GM12878 (cell line): ENCODE results near the gene STARD3. TPM values are rescaled to one million over a fixed set of nuclear protein-coding genes. Genes with fewer than 3 reads are reported as not detected.

ENCODE experiments used
- BCL11A ChIP-seq: IDR thresholded peaks from 2 replicates; pipeline ENCODE4 v1.6.1; 2011; ENCODE audit warnings: low read depth, low read length
- CREM ChIP-seq: IDR thresholded peaks from 2 replicates; pipeline ENCODE4 v1.6.1; 2014; ENCODE audit warnings: antibody characterized with exemption, low read depth
- FOXM1 ChIP-seq: IDR thresholded peaks from 2 replicates; pipeline ENCODE4 v1.6.1; 2012; ENCODE audit warnings: low read depth, mild to moderate bottlenecking, inconsistent platforms, low read length, moderate library complexity
- GATAD2B ChIP-seq: fragments of 450-650 bp; conservative IDR thresholded peaks from 2 replicates; pipeline ENCODE4 v1.6.1; 2017; ENCODE audit warnings: low read depth, mild to moderate bottlenecking, moderate library complexity
- HCFC1 ChIP-seq: fragments of 150-350 bp; IDR thresholded peaks from 2 replicates; pipeline ENCODE4 v1.6.1; 2014; ENCODE audit warnings: low read length
- IRF5 ChIP-seq: fragments of 450-650 bp; IDR thresholded peaks from 2 replicates; pipeline ENCODE4 v1.6.1; 2017; ENCODE audit warnings: borderline replicate concordance
- JUNB ChIP-seq: IDR thresholded peaks from 2 replicates; pipeline ENCODE4 v1.6.1; 2016; ENCODE audit warnings: antibody characterized with exemption, mild to moderate bottlenecking
- MAX ChIP-seq: IDR thresholded peaks from 2 replicates; pipeline ENCODE4 v1.6.1; 2012; ENCODE audit warnings: low read depth, low read length, improper control_type of control experiment
- NKRF ChIP-seq: fragments of 450-650 bp; conservative IDR thresholded peaks from 2 replicates; pipeline ENCODE4 v1.6.1; 2017; ENCODE audit warnings: mild to moderate bottlenecking, moderate library complexity
- RAD51 ChIP-seq: fragments of 450-650 bp; IDR thresholded peaks from 2 replicates; pipeline ENCODE4 v1.6.1; 2016; ENCODE audit warnings: moderate library complexity, mild to moderate bottlenecking, inconsistent platforms
- RBBP5 ChIP-seq: fragments of 200-600 bp; sonication (generic); conservative IDR thresholded peaks from 2 replicates; pipeline ENCODE4 v1.6.1; 2016
- SMARCA5 ChIP-seq: fragments of 450-650 bp; IDR thresholded peaks from 2 replicates; pipeline ENCODE4 v1.6.1; 2017; ENCODE audit warnings: mild to moderate bottlenecking
- SMC3 ChIP-seq: IDR thresholded peaks from 2 replicates; pipeline ENCODE4 v1.6.1; 2011; ENCODE audit warnings: low read length, improper control_type of control experiment, borderline replicate concordance
- SRF ChIP-seq, 2 experiments: IDR thresholded peaks; 2 replicates each; pipeline ENCODE4 v1.6.1; 2011; ENCODE audit warnings: low read depth in 2 of 2, low read length in 2 of 2, mild to moderate bottlenecking in 1 of 2, moderate library complexity in 1 of 2
- ZNF24 ChIP-seq: fragments of 450-650 bp; IDR thresholded peaks from 2 replicates; pipeline ENCODE4 v1.6.1; 2017; ENCODE audit warnings: antibody characterized with exemption, mild to moderate bottlenecking
- ZNF622 ChIP-seq: fragments of 450-650 bp; IDR thresholded peaks from 2 replicates; pipeline ENCODE4 v1.6.1; 2017; ENCODE audit warnings: mild to moderate bottlenecking, inconsistent platforms
- polyA plus RNA-seq, 11 experiments: library from polyadenylated mRNA; depleted of rRNA in 4 of 11; unstranded in 6 of 11; stranded (reverse) in 5 of 11; fragments of >200 nt; fragmentation: Nextera tagmentation in 4 of 11; fragmentation: Illumina TruSeq in 1 of 11; extraction: Ambion mirVana in 4 of 11; extraction: Trizol in 1 of 11; gene quantifications; 1 replicate in 1 of 11; 2 replicates in 10 of 11; pipeline versions ENCODE4 v1.2.1 to v1.2.3, GENCODE V29; 2011 to 2016; ENCODE audit warnings: inconsistent platforms in 2 of 11, missing spikeins in 2 of 11, low read depth in 1 of 11
- total RNA-seq, 4 experiments: library from RNA; depleted of rRNA in 3 of 4; stranded (reverse); fragments of >200 nt in 3 of 4; fragmentation: Illumina TruSeq in 1 of 4; extraction: Trizol in 1 of 4; gene quantifications; 2 replicates each; pipeline versions ENCODE4 v1.2.1 to v1.2.3, GENCODE V29; 2013 to 2021
- TF ChIP-seq, protein P1 (sequence below): fragments of 450-650 bp; formaldehyde crosslinking; IDR thresholded peaks from 2 replicates; pipeline ENCODE4 v1.5.0; 2022; ENCODE audit warnings: mild to moderate bottlenecking, missing genetic modification characterization
- TF ChIP-seq, protein P2 (sequence below): fragments of 450-650 bp; IDR thresholded peaks from 2 replicates; pipeline ENCODE4 v1.6.1; 2016; ENCODE audit warnings: mild to moderate bottlenecking
- TF ChIP-seq, protein P3 (sequence below): fragments of 450-650 bp; formaldehyde crosslinking; IDR thresholded peaks from 2 replicates; pipeline ENCODE4 v1.4.0; 2022; ENCODE audit warnings: mild to moderate bottlenecking, moderate library complexity

Gene STARD3
- total and polyA plus RNA-seq, 10 of the 15 experiments (the other 5 are each of a cell fraction or from before 2014, with no cell fraction given) = 0.08 to 62.7 (median 27.5) TPM

- TF ChIP-seq, protein P1, sequence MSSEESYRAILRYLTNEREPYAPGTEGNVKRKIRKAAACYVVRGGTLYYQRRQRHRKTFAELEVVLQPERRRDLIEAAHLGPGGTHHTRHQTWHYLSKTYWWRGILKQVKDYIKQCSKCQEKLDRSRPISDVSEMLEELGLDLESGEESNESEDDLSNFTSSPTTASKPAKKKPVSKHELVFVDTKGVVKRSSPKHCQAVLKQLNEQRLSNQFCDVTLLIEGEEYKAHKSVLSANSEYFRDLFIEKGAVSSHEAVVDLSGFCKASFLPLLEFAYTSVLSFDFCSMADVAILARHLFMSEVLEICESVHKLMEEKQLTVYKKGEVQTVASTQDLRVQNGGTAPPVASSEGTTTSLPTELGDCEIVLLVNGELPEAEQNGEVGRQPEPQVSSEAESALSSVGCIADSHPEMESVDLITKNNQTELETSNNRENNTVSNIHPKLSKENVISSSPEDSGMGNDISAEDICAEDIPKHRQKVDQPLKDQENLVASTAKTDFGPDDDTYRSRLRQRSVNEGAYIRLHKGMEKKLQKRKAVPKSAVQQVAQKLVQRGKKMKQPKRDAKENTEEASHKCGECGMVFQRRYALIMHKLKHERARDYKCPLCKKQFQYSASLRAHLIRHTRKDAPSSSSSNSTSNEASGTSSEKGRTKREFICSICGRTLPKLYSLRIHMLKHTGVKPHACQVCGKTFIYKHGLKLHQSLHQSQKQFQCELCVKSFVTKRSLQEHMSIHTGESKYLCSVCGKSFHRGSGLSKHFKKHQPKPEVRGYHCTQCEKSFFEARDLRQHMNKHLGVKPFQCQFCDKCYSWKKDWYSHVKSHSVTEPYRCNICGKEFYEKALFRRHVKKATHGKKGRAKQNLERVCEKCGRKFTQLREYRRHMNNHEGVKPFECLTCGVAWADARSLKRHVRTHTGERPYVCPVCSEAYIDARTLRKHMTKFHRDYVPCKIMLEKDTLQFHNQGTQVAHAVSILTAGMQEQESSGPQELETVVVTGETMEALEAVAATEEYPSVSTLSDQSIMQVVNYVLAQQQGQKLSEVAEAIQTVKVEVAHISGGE (CRISPR knock-in tag) = peak; percentile 90
- no peak for TF ChIP-seq FOXM1
- peak in 1 of 2 experiments; percentile 71; a peak in 1 of 4 replicates for TF ChIP-seq SRF (IDR thresholded peaks at IDR 0.05; ENCODE audit: low read depth in 2 of 2, low read length in 2 of 2)
- no peak for TF ChIP-seq BCL11A
- TF ChIP-seq NKRF = peak; percentile 89
- no peak for TF ChIP-seq MAX
- TF ChIP-seq CREM = 0 out of 2 replicates have a peak, but pooled peaks have one; percentile 61
- peak; percentile 43; the same call in 1 of the 2 replicates for TF ChIP-seq SMARCA5
- TF ChIP-seq SMC3 = no peak
- TF ChIP-seq, protein P2, sequence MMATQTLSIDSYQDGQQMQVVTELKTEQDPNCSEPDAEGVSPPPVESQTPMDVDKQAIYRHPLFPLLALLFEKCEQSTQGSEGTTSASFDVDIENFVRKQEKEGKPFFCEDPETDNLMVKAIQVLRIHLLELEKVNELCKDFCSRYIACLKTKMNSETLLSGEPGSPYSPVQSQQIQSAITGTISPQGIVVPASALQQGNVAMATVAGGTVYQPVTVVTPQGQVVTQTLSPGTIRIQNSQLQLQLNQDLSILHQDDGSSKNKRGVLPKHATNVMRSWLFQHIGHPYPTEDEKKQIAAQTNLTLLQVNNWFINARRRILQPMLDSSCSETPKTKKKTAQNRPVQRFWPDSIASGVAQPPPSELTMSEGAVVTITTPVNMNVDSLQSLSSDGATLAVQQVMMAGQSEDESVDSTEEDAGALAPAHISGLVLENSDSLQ = no peak; the same call in none of the 2 replicates
- TF ChIP-seq HCFC1 = peak; percentile 73
- no peak for TF ChIP-seq RAD51
- TF ChIP-seq, protein P3, sequence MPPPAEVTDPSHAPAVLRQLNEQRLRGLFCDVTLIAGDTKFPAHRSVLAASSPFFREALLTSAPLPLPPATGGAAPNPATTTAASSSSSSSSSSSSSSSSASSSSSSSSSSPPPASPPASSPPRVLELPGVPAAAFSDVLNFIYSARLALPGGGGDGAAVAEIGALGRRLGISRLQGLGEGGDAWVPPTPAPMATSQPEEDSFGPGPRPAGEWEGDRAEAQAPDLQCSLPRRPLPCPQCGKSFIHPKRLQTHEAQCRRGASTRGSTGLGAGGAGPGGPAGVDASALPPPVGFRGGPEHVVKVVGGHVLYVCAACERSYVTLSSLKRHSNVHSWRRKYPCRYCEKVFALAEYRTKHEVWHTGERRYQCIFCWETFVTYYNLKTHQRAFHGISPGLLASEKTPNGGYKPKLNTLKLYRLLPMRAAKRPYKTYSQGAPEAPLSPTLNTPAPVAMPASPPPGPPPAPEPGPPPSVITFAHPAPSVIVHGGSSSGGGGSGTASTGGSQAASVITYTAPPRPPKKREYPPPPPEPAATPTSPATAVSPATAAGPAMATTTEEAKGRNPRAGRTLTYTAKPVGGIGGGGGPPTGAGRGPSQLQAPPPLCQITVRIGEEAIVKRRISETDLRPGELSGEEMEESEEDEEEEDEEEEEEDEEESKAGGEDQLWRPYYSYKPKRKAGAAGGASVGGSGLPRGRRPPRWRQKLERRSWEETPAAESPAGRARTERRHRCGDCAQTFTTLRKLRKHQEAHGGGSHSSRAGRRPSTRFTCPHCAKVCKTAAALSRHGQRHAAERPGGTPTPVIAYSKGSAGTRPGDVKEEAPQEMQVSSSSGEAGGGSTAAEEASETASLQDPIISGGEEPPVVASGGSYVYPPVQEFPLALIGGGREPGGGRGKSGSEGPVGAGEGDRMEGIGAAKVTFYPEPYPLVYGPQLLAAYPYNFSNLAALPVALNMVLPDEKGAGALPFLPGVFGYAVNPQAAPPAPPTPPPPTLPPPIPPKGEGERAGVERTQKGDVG (CRISPR knock-in tag) = no peak
- TF ChIP-seq IRF5 = no peak
- no peak for TF ChIP-seq ZNF622
- TF ChIP-seq GATAD2B = peak; percentile 92
- TF ChIP-seq ZNF24 = no peak
- TF ChIP-seq RBBP5 = 0 out of 2 replicates have a peak, but pooled peaks have one; percentile 37
- no peak for TF ChIP-seq JUNB
Measured at GRCh38 chr17:39636927-39637736, at the start of gene STARD3 (continued).
